SK-N-SH (cell line): ENCODE measurements around the gene HIPK4. TPM values are rescaled to one million over a fixed set of nuclear protein-coding genes. Genes with fewer than 3 reads are reported as not detected.
A peak's percentile ranks its signal among the peaks of the same experiment; 100 is the strongest.

Source experiments
- CTCF ChIA-PET: fragments of 300-600, 350-600 bp; formaldehyde crosslinking; extraction: SDS; loops from one replicate; lab custom pipeline; 2021; lab: Yijun Ruan, JAX
- POLR2A ChIA-PET: fragments of 350-600 bp; sonication (Branson Sonifier 250); formaldehyde crosslinking; extraction: SDS; loops from one replicate; lab custom pipeline; 2020; ENCODE audit warnings: antibody characterized with exemption, inconsistent platforms; lab: Yijun Ruan, JAX
- DNase-seq: peaks from one replicate; pipeline ENCODE4 v3.0.0; 2012
- H2AFZ ChIP-seq: fragments of 200-600 bp; sonication (generic); 2 replicates; pipeline ENCODE4 v1.8.1; 2016; ENCODE audit warnings: antibody characterized with exemption, mild to moderate bottlenecking, low read depth
- H3F3A ChIP-seq: fragments of 200-600 bp; sonication (generic); replicated peaks from 2 replicates; pipeline ENCODE3; 2016; ENCODE audit warnings: antibody characterized with exemption, mild to moderate bottlenecking; ENCODE audit not compliant: insufficient read depth
- H3K27ac ChIP-seq, 2 experiments: fragments of 200-500 bp in 1 of 2; fragments of 200-600 bp in 1 of 2; sonication (Bioruptor generic) in 1 of 2; sonication (generic), shearing (Covaris generic) in 1 of 2; 2 replicates each; pipeline versions ENCODE4 v1.5.1 to v1.6.1; 2014 to 2016; ENCODE audit warnings: low read depth in 2 of 2, inconsistent platforms in 1 of 2, low read length in 1 of 2, mild to moderate bottlenecking in 1 of 2, mixed read lengths in 1 of 2
- H3K27me3 ChIP-seq: fragments of 200-600 bp; sonication (generic), shearing (Covaris generic); 2 replicates; pipeline ENCODE4 v1.6.1; 2016; ENCODE audit warnings: mixed run types; ENCODE audit not compliant: insufficient read depth
- H3K36me3 ChIP-seq, 2 experiments: fragments of 200-500 bp in 1 of 2; fragments of 200-600 bp in 1 of 2; sonication (Bioruptor generic) in 1 of 2; sonication (generic) in 1 of 2; replicated peaks in 1 of 2; 2 replicates each; pipeline versions ENCODE3 to v1.5.1; 2014 to 2016; ENCODE audit warnings: low read length in 1 of 2, mild to moderate bottlenecking in 1 of 2; ENCODE audit not compliant: insufficient read depth in 2 of 2, control insufficient read depth in 1 of 2
- H3K4me1 ChIP-seq, 2 experiments: fragments of 200-500 bp in 1 of 2; fragments of 200-600 bp in 1 of 2; sonication (Bioruptor generic) in 1 of 2; sonication (generic), shearing (Covaris generic) in 1 of 2; 2 replicates each; pipeline versions ENCODE4 v1.5.1 to v1.6.1; 2014 to 2016; ENCODE audit warnings: low read depth in 1 of 2, low read length in 1 of 2, mixed run types in 1 of 2; ENCODE audit not compliant: insufficient read depth in 2 of 2, control insufficient read depth in 1 of 2
- H3K4me2 ChIP-seq: fragments of 200-600 bp; sonication (generic), shearing (Covaris generic); 2 replicates; pipeline ENCODE4 v1.6.1; 2017; ENCODE audit warnings: mixed run types
- H3K4me3 ChIP-seq, 2 experiments: fragments of 200-500 bp in 1 of 2; fragments of 200-600 bp in 1 of 2; sonication (Bioruptor generic) in 1 of 2; sonication (generic), shearing (Covaris generic) in 1 of 2; 2 replicates each; pipeline versions ENCODE4 v1.5.1 to v1.8.1; 2014 to 2016; ENCODE audit warnings: low read depth in 2 of 2, inconsistent platforms in 1 of 2, low read length in 1 of 2, mild to moderate bottlenecking in 1 of 2, mixed read lengths in 1 of 2, moderate library complexity in 1 of 2
- H3K79me2 ChIP-seq: fragments of 200-600 bp; sonication (generic); 2 replicates; pipeline ENCODE4 v1.8.1; 2017; ENCODE audit warnings: mild to moderate bottlenecking; ENCODE audit not compliant: insufficient read depth
- H3K9ac ChIP-seq: fragments of 200-600 bp; sonication (generic); 2 replicates; pipeline ENCODE4 v1.6.1; 2017; ENCODE audit warnings: mixed run types
- H3K9me2 ChIP-seq: fragments of 200-600 bp; sonication (generic); 2 replicates; pipeline ENCODE4 v1.6.1; 2017; ENCODE audit warnings: mixed run types
- H3K9me3 ChIP-seq: fragments of 200-600 bp; sonication (generic); 2 replicates; pipeline ENCODE4 v1.6.1; 2017; ENCODE audit warnings: mixed run types, mild to moderate bottlenecking, moderate library complexity
- H4K20me1 ChIP-seq: fragments of 200-600 bp; sonication (generic); 2 replicates; pipeline ENCODE4 v1.6.1; 2017; ENCODE audit warnings: mild to moderate bottlenecking, mixed run types; ENCODE audit not compliant: insufficient read depth
- CTCF ChIP-seq: fragments of 200-600 bp; sonication (generic); IDR thresholded peaks from 2 replicates; pipeline ENCODE4 v1.6.1; 2017; ENCODE audit warnings: antibody characterized with exemption, mild to moderate bottlenecking, moderate library complexity
- FOSL2 ChIP-seq: IDR thresholded peaks from 2 replicates; pipeline ENCODE4 v1.4.0; 2012; ENCODE audit warnings: low read depth, mild to moderate bottlenecking, moderate library complexity, borderline replicate concordance
- FOXM1 ChIP-seq: IDR thresholded peaks from 2 replicates; pipeline ENCODE4 v1.4.0; 2012; ENCODE audit warnings: low read depth, mild to moderate bottlenecking
- GABPA ChIP-seq: IDR thresholded peaks from 2 replicates; pipeline ENCODE4 v1.4.0; 2012; ENCODE audit warnings: low read depth, mild to moderate bottlenecking
- SIN3A ChIP-seq: IDR thresholded peaks from 2 replicates; pipeline ENCODE4 v1.6.1; 2012; ENCODE audit warnings: low read depth, mild to moderate bottlenecking, low read length, moderate library complexity, borderline replicate concordance
- TCF12 ChIP-seq: IDR thresholded peaks from 2 replicates; pipeline ENCODE4 v1.4.0; 2012
- ZBTB33 ChIP-seq: IDR thresholded peaks from 2 replicates; pipeline ENCODE4 v1.4.0; 2012; ENCODE audit warnings: low read depth, borderline replicate concordance
- WGBS: methylation state at CpG from one replicate; pipeline ENCODE4 v1.1.6; 2017; ENCODE audit warnings: low lambda C conversion rate; 5-methylcytosine and 5-hydroxymethylcytosine counted together
- polyA plus RNA-seq, 3 experiments: library from polyadenylated mRNA; depleted of rRNA; stranded (reverse); fragments of >200 nt; gene quantifications; 2 replicates each; pipeline ENCODE4 v1.2.3, GENCODE V29; 2012
- TF ChIP-seq, protein P1 (sequence below): IDR thresholded peaks from 2 replicates; pipeline ENCODE4 v1.4.0; 2012; ENCODE audit warnings: low read depth, borderline replicate concordance
- TF ChIP-seq, protein P2 (sequence below): fragments of 150-350 bp; IDR thresholded peaks from 2 replicates; pipeline ENCODE4 v1.6.1; 2016; ENCODE audit warnings: mild to moderate bottlenecking, low read depth, low read length

HIPK4 gene
- polyA plus RNA-seq, 1 of the 3 experiments (the other 2 are of a cell fraction): 0.23 TPM

DNA sequence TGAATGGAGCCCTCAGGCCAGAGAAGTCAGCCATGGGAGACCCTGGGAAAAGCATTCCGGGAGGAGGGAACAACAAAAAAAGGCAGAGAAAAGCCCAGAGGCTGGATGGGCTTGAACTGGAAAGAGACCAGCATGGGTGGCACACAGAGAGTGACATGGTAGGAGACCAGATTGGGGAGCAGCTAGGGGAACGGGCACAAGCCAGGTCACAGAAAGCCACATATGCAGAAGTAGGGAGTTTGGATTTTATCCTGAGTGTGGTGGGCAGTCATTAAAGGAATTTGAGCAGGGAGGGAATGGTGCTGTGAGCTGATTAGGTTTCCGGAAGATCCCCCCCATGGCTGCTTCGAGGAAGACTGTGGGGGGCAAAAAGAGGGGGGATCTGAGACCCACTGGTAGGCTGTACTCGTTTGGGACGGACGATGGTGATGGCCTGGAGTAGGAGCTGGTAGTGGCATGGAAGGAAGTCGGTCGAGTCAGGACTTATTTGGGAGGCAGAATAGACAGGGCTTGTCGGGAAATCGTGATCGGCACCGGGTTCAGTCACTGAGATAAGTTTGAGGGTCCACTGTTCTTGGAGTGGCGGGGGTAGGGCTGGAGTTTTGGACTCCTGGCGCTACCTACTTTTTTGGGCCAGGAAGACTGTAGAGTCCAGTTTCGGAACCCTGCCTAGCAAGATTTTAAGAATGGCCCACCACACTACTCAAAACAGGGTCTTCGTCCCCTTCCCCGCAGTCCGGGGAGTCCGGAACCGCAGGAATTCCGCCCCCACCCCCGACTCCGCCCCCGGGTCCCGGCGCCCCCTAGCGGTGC lies 34.9 kb upstream of the HIPK4 start (continued):
- TF ChIP-seq GABPA (no peak), CTCF (no peak)

DNA sequence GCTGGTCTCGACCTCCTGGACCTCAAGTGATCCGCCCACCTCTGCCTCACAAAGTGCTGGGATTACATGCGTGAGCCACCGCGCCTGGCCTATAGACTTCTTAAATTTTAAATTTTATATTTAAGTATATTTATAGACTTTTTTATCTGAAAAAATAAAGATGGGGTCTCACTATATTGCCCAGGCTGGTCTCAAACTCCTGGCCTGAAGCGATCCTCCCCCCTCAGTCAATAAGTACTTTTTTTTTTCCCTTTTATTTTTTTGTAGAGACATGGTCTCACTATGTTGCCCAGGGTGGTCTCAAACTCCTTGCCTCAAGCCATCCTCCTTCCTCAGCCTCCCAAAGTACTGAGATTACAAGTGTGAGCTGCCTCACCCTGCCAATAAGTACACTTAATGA lies 34.0 kb upstream of the HIPK4 start:
- H3K4me3 ChIP-seq: no peak overlapping the region; a peak in 1 of 4 replicates
- ChIA-PET CTCF (interaction anchor here (1.3 to 1.6 kb wide), 2 partner anchors 8 to 13 kb away, joined by 3 to 4 read pairs; no protein-coding TSS in a partner anchor), POLR2A (no interaction called here)
- over 99% methylated on average over 6 of the region's 6 CpGs for WGBS
- H3K79me2 ChIP-seq: peaks cover 36% of the 10 kb centered on the region
- H3K4me1 ChIP-seq: peaks cover 6 to 17% of the 10 kb centered on the region in 2 experiments; a peak in 3 of 4 replicates
- H2AFZ ChIP-seq: no peak overlapping the region
- H3F3A ChIP-seq: peaks cover 35% of the 10 kb centered on the region
- TF ChIP-seq FOXM1 (no peak), ZBTB33 (no peak), FOSL2 (no peak), SIN3A (no peak), TCF12 (no peak)
- TF ChIP-seq, protein P1, sequence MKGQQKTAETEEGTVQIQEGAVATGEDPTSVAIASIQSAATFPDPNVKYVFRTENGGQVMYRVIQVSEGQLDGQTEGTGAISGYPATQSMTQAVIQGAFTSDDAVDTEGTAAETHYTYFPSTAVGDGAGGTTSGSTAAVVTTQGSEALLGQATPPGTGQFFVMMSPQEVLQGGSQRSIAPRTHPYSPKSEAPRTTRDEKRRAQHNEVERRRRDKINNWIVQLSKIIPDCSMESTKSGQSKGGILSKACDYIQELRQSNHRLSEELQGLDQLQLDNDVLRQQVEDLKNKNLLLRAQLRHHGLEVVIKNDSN: no peak
- TF ChIP-seq, protein P2, sequence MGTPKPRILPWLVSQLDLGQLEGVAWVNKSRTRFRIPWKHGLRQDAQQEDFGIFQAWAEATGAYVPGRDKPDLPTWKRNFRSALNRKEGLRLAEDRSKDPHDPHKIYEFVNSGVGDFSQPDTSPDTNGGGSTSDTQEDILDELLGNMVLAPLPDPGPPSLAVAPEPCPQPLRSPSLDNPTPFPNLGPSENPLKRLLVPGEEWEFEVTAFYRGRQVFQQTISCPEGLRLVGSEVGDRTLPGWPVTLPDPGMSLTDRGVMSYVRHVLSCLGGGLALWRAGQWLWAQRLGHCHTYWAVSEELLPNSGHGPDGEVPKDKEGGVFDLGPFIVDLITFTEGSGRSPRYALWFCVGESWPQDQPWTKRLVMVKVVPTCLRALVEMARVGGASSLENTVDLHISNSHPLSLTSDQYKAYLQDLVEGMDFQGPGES: no peak
- no peaks in the 10 kb centered on the region for H3K9me2 ChIP-seq
- H3K27ac ChIP-seq: peak overlapping the region in 1 of 2 experiments; percentile 97; a peak in 2 of 4 replicates
- peak overlapping the region; percentile 98; the same call in 1 of the 2 replicates for H3K9ac ChIP-seq
- no peak for DNase-seq
- no peaks in the 10 kb centered on the region for H3K27me3 ChIP-seq
- peak overlapping the region; percentile 89 for H3K4me2 ChIP-seq
- H3K9me3 ChIP-seq: no peaks in the 10 kb centered on the region
- H4K20me1 ChIP-seq: no peaks in the 10 kb centered on the region
- peaks cover 7 to 15% of the 10 kb centered on the region in 2 experiments for H3K36me3 ChIP-seq
